Measurements from ENCODE around the gene ACAN.

Gene ACAN

DNA sequence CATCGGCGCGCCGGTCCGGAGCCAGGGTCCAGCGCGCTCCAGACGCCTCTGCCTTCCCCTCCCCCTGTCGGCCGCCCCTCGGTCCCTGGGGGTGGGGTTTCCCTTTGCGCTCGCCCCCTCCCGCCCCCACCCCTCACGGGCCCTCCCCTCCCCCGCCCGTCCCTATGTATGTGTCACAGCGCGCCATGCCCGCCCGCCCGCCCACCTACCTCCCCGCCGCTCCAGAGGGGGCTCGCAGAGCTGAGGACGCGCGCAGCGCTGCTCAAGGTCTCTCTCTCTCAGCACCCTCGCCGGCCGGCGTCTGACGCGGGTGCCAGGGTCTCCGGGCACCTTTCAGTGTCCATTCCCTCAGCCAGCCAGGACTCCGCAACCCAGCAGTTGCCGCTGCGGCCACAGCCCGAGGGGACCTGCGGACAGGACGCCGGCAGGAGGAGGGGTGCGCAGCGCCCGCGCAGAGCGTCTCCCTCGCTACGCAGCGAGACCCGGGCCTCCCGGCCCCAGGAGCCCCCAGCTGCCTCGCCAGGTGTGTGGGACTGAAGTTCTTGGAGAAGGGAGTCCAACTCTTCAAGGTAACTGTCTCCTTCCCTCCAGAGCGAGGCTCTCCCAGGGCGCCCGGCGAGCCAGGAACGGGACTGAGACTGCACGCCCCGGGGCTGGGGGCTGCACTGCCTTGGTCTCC is at the start of gene ACAN:
Gene ACAN, plus strand, starts transcription at position 196 of the 679 bp plus-strand sequence. CDS start 32,771 bp downstream, outside the sequence.
- no peak for DNase-seq

DNA sequence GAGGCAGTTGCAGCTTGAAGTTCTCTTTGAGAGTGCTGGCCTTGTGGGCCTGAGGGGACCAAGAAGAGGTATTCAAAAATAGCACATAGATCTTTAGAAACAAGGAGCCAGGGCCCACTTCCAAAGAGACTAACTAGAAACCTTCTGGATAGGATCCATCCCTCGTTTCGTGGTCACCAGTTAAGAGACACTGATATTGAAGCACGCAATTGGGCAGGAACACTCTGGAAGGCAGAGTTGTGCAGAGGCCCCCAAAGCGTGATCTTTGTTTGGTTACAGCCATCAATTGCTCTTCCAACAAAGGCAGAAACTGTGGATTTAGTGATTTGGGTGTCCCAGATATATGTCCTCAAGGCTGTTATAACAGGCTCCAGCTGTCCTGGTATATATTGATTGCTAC is 46.7 kb upstream of the ACAN start:
- DNase-seq: no peak

DNA sequence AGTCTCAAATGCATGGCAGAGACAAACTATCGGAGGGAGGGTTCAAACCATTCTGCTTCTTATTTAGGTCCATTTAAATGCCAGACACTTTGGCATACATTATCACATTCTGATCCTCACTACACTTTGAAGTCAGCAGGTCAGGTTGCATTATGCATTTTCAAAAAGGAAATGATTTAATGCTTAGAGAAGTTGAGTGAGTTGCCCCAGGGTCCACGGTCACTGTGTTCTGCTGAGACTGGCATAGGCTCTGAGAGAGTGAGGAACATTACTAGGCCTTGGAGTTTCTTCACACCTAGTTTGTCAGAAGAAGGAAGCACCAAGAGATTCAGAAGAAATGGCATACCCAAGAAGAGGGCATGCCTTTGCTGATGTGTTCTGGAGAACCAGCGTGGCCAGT is 46.3 kb upstream of the ACAN start:
- DNase-seq: no peak

DNA sequence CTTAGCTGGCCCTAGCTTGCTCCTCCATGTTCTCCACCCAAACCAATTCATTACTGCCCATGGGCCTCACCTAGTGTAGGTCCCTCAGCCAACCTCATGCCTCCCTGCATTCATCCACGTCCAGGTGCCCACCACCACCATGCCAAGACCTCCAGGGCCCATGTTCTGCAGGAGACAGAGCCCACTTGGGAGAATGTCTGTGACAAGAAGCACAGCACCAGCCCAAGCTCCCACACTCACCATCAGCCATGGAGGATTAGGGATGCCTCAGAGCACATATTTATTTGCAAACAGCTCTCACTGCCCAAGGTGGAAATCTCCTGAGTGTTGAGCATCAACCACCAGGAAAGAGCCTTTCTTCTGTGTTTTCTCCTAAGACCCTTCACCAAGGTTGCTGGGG is 43.4 kb upstream of the ACAN start:
- no peak for DNase-seq

DNA sequence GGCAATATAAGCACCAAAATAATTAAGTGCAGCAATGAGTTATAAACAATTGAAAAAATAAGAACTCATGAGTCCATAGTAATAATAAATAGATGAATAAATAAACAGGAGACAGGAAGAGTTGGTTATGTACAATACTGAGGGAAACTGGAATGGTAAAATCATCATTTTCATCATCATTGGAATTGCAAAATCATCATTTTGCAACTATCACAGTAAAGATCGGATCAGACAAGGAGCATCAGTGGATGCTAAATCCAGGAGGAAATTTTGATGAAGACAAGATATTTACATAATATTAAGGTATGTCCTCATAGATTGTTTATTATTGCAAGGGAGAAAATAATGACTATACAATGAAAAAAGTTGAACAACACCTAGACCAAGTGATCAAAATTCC is 38.8 kb upstream of the ACAN start:
- DNase-seq: no peak

DNA sequence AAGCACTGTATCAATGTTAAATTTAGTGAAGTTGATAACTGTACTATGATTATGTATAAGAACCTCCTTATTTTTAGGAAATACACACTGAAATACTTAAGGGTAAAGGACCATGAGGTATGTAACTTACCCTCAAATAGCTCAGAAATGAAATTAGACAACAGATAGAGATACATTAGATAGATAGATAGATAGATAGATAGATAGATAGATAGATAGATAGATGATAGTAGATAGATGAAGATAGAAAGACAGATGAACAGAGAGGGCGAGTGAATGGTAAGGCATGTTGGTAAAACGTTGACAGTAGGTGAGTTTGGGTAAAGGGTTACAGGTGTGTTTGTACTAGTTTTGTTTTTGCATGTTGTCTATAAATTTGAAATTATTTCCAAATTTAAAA is 38.0 kb upstream of the ACAN start:
- no peak for DNase-seq

DNA sequence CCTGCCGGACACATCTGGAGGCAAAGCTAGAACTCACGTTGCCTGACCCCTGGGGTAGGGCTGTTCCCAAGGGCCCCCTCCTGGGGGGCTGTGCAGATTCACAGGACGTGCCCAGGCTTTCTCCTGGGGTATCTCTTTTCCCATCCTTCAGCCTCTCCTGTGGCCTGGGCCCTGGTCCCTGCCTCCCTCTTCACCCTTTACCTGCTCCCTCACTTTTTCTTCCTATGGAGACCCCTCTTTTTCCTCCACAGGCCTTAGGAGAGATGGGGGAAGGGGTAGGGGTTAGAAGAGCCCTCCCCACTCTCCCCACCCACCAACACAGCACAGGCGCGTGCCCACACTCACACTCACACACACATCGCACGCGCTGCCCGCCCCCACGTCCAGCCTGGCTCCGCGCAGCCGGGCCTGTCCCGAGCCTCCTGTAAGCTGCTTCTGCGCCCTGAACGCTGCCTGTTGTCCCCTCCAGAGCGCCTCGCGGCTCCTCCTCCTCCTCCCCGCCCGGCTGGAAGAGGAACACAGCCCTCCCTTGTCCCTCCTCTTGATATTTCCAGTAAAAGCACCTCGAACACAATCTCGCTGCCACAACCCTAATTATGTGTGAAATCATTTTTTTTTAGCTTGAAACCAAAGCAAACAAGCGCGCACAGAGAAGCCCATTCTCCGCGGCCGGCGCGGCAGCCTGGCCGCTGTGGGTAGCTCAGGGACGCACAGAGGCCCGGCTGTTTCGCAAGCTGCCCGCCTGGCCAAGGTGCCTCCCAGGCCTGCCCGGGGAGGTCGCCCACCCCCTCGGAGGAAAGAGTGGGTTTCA is 33.9 kb upstream of the ACAN start:
- no peak for DNase-seq

DNA sequence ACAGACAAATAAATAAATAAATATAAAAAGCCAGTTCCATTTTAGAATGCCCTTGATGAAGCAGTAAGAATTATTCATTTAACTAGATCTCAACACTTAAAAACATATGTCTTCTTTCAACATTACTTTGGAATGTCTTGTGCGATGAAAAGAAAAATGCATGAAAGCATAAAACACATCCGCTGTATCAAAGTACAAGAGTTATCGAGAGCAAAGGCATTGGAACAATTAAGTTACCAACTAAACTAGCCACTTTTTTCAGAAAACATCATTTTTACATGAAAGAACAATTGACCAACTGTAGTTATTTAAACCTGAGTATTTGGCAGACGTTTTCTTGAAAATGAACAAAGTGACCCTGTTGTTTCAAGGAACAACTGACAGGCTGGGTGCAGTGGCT is 27.5 kb upstream of the ACAN start:
- no peak for DNase-seq

DNA sequence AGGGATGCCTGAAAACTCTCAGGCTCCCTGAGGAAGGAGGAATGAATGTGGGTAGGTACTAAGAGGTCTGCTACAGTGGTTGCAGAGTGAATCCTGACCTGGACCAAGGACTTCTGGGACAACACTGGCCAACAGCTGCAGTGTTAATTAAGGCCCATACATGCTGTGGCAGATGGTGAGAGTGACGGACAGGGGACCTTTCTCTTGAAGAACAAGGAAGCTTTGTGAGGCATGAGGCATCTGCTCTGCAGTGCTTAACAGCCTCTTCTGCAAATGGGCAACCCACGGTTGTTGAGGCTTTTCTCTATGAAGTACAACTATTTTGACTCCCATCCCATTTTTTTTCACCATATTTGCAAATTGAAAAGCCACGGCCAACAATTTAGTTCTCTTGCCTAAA is 26.6 kb upstream of the ACAN start:
- no peak for DNase-seq

DNA sequence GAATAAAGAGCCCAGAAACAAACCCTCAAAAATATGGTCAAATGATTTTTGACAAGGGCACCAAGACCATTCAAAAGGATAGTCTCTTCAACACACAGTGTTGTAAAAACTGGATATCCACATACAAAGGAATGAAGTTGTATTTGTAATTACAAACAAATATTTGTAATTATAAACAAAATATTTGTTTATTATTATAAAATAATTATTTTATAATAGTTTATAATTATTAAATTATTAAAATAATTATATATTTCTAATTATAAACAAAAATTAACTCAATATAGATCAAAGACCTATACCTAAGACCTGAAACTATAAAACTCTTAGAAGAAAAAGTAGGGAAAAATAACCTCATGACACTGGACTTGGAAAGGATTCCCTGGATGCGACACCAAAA is 23.3 kb upstream of the ACAN start:
- no peak for DNase-seq

DNA sequence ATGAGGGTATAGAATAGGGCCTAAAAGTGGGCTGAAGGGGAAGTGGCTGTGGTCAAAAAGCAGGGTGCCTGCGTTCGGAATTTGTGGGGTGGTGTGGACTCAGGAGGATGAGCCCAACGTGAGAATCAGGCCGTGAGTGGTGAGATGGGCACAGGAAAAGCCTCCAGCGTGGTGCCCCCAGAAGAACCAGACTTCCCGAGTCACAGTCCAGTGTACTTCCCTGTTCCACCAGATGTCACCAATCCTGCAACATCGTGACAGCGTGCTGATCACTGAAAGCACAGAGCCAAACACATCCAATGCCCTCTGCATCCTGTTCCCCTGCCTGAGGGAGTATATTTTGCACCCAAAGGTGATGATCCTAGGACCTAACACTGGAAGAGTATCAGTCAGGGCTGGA is 20.8 kb upstream of the ACAN start:
- no peak for DNase-seq

DNA sequence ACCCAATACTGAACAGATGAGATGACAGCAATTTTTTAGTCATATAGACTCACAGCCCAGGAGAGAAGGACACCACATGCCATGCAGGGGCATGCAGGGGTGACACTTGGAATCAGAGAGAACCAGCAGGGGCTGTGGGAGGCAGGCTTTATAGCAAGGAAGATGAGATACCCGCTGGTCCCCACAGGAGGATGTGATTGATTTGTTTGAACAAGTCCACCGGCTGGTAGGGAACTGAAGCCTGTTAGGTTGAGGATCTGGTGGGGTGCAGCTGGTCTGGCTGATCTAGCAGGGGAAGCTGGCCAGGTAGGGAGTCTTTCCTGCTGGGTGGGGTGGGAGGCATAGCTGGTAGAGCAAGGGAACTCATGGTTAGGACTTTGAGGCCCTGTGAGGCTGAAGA is 18.0 kb upstream of the ACAN start:
- no peak for DNase-seq

DNA sequence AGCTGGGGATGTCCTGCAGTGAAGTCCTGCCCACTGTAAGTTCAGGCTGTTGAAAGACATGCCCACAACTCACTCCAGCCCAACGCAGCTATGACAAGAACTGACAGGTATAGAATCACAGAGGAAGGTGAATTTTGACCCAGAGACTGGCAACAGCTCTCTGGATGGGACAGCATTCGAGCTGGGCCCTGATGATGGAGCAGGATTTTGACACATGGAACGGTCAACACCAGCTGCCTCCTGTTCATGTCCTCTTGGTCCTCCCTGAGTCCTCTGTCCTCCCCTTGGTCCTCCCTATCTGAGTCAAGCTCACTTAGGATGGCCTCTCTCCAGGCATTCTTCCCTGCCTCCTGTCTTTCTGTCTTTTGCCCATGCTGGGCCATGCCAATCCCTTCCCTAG is 15.2 kb upstream of the ACAN start:
- no peak for DNase-seq

DNA sequence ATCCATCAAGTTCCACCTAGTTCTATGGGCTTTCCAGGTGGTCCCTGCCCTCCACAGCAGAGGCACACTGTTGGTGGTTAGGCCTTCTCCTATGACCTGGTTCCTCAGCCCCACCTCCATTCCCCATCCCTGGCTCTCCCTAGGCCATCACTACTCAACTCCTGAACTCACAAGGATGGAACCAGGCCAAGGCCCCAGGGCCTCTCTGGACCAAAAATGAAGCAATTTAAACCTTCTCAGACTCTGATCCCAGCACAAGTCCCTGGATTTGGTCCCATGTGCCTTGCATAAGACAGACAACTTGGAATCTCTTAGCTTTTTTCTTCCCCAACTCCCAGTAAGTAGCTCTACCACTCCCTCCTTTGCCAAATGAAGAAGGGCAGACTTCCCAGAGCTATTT is 14.4 kb upstream of the ACAN start:
- DNase-seq: no peak

DNA sequence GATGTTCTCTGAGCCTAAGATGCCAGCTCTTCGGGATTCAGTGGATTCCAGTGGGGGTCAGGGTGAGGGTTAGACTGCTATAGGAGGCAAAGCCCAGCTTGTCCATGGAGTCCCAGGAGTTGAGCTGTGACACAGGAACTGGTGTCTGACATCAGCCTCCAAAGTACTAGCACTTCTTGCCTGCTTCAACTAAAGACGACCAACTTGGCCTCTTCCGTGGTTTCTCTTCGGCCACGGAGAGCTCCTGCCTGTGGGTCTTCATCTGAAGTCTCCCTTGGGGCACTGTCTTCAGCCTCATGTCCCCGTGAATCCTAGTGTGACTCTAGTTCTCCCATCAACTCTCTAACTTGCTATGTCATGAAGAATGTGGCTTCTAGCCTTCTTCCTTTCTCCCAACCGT is 12.8 kb upstream of the ACAN start:
- DNase-seq: no peak

DNA sequence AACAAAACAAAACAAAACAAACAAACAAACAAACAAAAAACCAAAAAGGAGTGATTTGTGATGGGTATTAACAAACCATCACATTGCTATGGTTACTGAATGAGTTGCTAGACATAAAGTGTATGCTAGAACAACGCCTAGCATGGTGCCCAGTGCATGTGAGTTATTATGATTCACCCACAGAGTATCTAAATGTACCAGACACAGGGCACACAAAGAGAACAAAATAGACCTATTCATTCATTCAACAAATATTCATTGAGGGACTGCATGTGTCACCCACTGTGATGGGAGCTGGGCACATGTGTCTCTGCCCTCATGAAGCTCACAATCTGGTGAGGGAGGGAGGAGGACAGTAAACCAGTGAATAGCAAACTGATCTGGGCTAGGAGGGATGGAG is 11.6 kb upstream of the ACAN start:
- no peak for DNase-seq

DNA sequence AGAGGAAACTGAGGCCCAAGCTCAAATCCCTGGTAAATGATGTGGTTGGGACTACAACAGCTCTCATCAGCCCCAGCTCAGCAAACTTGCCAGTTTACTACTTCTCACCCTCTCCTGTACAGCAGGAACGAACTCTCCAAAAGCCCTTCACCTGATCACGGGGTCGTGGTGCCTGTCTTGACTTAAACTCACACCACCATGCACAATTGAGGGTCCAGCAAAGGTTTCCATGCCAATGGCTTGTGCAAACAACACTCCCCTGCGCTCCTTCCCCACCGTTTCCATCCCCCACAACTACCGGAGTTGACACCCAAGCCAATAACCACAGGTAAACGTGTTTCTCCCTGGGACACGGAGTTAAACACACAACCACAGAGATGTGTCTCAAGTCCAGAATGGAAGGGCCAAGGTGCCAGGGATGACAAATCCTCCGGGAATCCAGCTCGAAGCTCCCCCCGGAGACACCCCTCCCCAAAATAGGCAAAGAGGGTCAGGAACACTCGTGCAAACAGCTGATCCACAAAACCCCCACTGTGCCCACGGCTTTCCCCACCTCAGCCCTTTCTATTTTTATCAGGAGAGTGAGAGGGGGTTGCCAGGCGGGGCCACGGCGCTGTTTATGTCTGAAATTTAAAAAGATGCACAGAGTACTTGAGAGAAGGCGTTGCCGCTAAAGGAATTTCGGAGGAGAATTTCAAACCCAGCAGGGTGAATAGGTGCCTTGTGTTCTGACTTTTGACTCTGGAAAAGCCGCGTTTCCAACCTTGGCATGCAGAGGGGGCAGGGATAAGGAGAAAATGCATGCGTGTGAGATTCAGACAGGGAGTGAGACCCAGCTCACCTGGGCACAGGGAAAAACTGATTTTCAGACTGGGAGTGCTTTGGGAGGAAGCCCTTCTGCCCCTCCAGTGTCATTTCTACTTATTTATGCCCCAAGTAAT is 10.6 kb upstream of the ACAN start:
- no peak for DNase-seq

DNA sequence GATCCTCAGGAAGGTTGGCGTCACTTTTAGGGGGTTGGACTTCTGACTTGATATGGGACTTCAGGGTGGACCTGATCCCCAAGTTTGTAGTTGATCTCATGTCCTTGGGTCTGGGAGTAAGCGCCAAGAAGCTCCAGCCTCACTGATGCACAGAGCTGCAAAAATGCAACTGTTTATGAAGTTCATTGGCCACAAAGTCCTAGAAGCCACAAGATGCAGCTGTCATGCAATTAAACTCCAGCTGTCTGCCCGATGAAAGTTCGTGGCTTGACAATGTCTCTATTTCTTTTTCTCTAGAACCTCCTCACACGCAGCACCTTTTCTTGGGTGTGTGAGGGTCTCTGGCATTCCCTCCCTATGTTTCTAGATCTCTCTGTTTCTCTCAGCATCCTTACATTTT is 9.2 kb upstream of the ACAN start:
- no peak for DNase-seq

DNA sequence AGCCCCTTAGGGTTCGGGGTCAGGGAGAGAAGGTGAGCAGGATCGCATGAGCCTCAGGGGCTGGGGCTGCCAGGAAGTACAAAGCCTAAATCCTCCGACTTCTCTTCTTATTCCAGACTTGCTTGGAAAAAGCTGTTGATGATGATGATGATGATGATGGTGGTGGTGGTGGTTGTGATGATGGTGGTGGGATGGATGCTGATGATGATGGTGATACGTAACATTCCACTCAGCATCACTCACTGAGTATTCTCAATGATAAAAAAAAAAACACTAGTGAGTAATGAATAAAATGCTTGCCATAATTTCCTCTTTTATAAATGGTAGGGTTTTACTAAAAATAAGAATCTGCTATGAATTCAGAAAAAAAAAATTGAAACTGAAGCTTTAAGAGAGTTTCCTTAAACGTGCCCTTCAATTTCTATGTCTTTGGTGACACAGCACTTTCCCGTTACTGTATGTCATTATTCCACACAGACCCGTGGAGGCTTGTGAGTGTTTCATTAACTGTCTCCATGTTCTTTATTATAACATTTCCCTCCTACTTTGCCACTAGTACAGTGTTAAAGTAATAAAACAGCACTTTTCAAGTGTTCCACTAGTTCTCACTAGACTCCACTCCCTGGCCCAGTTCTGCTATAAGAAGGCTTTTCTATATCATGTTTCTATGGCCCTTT is 5.4 kb upstream of the ACAN start:
- no peak for DNase-seq

DNA sequence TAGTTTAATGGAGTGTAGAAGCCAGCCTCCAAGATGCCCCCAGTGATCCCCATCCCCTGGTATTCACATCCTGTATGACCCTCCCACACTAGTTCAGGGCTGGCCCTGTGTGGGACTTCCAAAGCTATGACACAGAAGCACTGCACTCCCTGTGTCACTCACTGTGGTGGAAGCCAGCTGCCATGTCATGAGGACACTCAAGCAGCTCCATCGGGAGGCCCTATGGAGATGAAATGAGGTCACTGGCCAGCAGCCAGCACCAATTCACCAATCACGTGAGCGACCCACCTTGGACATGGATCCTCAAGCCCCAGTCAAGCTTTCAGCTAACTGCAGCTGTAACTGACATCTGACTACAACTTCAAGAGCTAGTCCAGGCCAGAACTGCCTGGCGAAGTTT is 3.9 kb upstream of the ACAN start:
- no peak for DNase-seq

DNA sequence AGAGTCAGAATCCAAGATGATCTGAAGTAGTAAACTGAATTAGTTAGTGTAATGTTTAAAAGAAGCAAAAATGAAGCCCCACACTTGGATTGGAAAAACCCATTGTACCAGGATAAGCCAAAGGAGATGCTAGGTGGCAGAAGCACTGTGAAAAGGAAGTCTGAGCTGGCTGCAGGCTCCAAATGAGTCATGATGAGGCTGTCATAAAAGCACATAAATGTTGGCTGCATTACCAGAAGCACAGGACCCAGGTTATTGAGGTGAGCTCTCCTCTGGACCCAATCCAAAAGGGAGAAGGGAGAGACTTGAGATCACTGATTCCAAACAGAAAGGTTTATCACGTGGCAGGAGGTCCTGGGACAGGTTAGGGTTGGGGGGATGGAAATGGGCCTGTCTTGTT is 3.2 kb upstream of the ACAN start:
- DNase-seq: no peak

DNA sequence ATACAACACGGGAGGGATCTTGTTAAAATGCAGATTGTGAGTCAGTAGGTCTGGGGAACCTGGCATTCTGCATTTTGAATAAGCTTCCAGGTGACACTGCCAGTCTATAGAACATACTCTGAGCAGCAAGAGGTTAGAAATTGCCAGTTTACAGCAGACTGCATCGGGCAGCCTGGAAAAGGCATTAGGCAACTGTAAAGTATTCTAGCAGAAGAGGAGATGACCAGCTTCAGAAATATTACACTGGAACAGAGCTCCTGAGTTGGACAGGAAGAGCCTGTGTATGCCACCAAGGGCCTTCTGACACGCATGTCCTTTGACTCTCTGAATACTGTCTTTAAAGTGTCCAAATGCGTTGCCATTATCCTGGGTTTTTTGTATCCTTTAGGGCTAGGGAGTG is 2.5 kb upstream of the ACAN start:
- no peak for DNase-seq
